ENCODE data around the gene ANKRD30BL.
"Not testable (repeated sequence)": the region's sequence is repeated elsewhere in the genome, so short reads cannot be mapped to it uniquely, and the experiment has no call there.

DNA sequence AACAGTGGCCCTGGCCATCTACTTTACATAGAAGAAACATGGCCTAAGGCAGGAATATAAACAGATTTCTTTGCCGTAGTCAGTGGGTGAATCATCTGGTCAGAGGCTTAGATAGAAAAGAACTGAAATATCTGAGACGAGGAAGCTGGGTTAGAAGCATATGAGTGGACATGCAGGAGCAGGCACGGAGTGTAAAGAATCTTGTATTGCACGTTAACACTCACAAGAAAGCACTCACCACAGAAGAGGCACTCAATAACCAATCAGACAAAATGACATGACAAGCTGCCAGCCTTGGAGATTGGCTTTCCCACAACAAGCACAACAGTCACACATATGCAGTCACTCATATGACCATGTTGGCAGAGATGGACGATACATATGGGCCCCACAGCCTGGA, 31.1 kb upstream of the ANKRD30BL start:
- TF ChIP-seq POLR2A (IDR thresholded peaks at IDR 0.05), result not testable (repeated sequence)
- TF ChIP-seq, protein P1, sequence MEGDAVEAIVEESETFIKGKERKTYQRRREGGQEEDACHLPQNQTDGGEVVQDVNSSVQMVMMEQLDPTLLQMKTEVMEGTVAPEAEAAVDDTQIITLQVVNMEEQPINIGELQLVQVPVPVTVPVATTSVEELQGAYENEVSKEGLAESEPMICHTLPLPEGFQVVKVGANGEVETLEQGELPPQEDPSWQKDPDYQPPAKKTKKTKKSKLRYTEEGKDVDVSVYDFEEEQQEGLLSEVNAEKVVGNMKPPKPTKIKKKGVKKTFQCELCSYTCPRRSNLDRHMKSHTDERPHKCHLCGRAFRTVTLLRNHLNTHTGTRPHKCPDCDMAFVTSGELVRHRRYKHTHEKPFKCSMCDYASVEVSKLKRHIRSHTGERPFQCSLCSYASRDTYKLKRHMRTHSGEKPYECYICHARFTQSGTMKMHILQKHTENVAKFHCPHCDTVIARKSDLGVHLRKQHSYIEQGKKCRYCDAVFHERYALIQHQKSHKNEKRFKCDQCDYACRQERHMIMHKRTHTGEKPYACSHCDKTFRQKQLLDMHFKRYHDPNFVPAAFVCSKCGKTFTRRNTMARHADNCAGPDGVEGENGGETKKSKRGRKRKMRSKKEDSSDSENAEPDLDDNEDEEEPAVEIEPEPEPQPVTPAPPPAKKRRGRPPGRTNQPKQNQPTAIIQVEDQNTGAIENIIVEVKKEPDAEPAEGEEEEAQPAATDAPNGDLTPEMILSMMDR (IDR thresholded peaks at IDR 0.05), result not testable (repeated sequence)
